GM12878 (cell line): Measurements from ENCODE around the gene TNFSF11. TPM values are rescaled to one million over a fixed set of nuclear protein-coding genes. Genes with fewer than 3 reads are reported as not detected.
A peak's percentile ranks its signal among the peaks of the same experiment; 100 is the strongest.

ENCODE experiments used
- ATAC-seq: fragments of 200-7000 bp; cut with Tn5 transposase; 3 replicates; pipeline ENCODE4 v1.9.1; 2020; ENCODE audit warnings: mild to moderate bottlenecking, moderate library complexity
- BruUV-seq: library from RNA; stranded (reverse); fragments of 400-500 nt; replicated peaks from 2 replicates; lab custom pipeline; 2021; lab: Mats Ljungman, UMichigan
- CTCF ChIA-PET: fragments of 300-600 bp; sonication (Branson Sonifier 250); formaldehyde crosslinking; extraction: SDS; loops from one replicate; lab custom pipeline; 2021; ENCODE audit warnings: inconsistent platforms; lab: Yijun Ruan, JAX
- POLR2A ChIA-PET: fragments of 350-600 bp; formaldehyde crosslinking; extraction: SDS; loops from one replicate; lab custom pipeline; 2021; ENCODE audit warnings: inconsistent platforms; lab: Charles Lee
- RAD21 ChIA-PET: fragments of 300-600 bp; sonication (Branson Sonifier 250); formaldehyde crosslinking; loops from one replicate; lab custom pipeline; 2023; ENCODE audit warnings: antibody characterized with exemption; ENCODE audit not compliant: unreplicated experiment; lab: Charles Lee
- SMC1A ChIA-PET: fragments of 300-600 bp; sonication (Branson Sonifier 250); formaldehyde crosslinking; loops from one replicate; lab custom pipeline; 2023; ENCODE audit not compliant: unreplicated experiment, uncharacterized antibody; lab: Charles Lee
- DNase-seq: peaks from one replicate; pipeline ENCODE4 v3.0.0-alpha.2; 2011; ENCODE audit warnings: low read depth, low spot score
- FAIRE-seq: peaks from 3 replicates; lab custom pipeline; 2011; peaks lifted over from hg19 to GRCh38; lab: Jason Lieb, UNC
- H2AFZ ChIP-seq: 2 replicates; pipeline ENCODE4 v1.6.0; 2011; ENCODE audit warnings: low read depth, low read length, control low read depth; ENCODE audit not compliant: control insufficient read depth
- H3K27ac ChIP-seq: 2 replicates; pipeline ENCODE4 v1.5.1; 2011; ENCODE audit warnings: control low read depth; ENCODE audit not compliant: control insufficient read depth, insufficient read depth
- H3K27me3 ChIP-seq, 2 experiments: replicated peaks in 1 of 2; 2 replicates each; pipeline versions ENCODE4 v1.6.0 to v1.6.1; 2011; ENCODE audit warnings: low read length in 1 of 2; ENCODE audit not compliant: control insufficient read depth in 2 of 2, insufficient read depth in 2 of 2
- H3K36me3 ChIP-seq, 2 experiments: 2 replicates each; pipeline ENCODE4 v1.5.1; 2011; ENCODE audit warnings: low read length in 1 of 2; ENCODE audit not compliant: control insufficient read depth in 2 of 2, insufficient read depth in 2 of 2
- H3K4me1 ChIP-seq: 2 replicates; pipeline ENCODE4 v1.6.1; 2011; ENCODE audit warnings: mild to moderate bottlenecking, low read length, moderate library complexity, mixed read lengths; ENCODE audit not compliant: control insufficient read depth, insufficient read depth
- H3K4me2 ChIP-seq: 2 replicates; pipeline ENCODE4 v1.6.0; 2011; ENCODE audit warnings: control low read depth; ENCODE audit not compliant: control insufficient read depth, insufficient read depth
- H3K4me3 ChIP-seq: fragments of 200-600 bp; sonication (generic); 2 replicates; pipeline ENCODE4 v1.5.1; 2016
- H3K79me2 ChIP-seq: 2 replicates; pipeline ENCODE4 v1.6.0; 2011; ENCODE audit warnings: low read length; ENCODE audit not compliant: control insufficient read depth, insufficient read depth
- H3K9ac ChIP-seq: 2 replicates; pipeline ENCODE4 v1.8.0; 2011; ENCODE audit warnings: low read length, control low read depth, mixed read lengths; ENCODE audit not compliant: control insufficient read depth, insufficient read depth
- H3K9me3 ChIP-seq: replicated peaks from 3 replicates; pipeline ENCODE4 v1.5.1; 2011; ENCODE audit warnings: mild to moderate bottlenecking, low read length; ENCODE audit not compliant: control insufficient read depth, insufficient read depth
- H4K20me1 ChIP-seq: 2 replicates; pipeline ENCODE4 v1.6.0; 2011; ENCODE audit not compliant: control insufficient read depth, insufficient read depth
- BACH1 ChIP-seq: fragments of 450-650 bp; IDR thresholded peaks from 2 replicates; pipeline ENCODE4 v1.6.1; 2017; ENCODE audit warnings: mild to moderate bottlenecking, borderline replicate concordance
- BCL3 ChIP-seq: IDR thresholded peaks from 2 replicates; pipeline ENCODE4 v1.6.1; 2011; ENCODE audit warnings: borderline replicate concordance, low read depth, mild to moderate bottlenecking, moderate library complexity, low read length; ENCODE audit not compliant: insufficient read depth, poor library complexity, severe bottlenecking
- BHLHE40 ChIP-seq, 2 experiments: fragments of 450-650 bp in 1 of 2; IDR thresholded peaks; 2 replicates each; pipeline ENCODE4 v1.6.1; 2011 to 2017; ENCODE audit warnings: low read depth in 2 of 2, borderline replicate concordance in 1 of 2, improper control_type of control experiment in 1 of 2, low read length in 1 of 2, mild to moderate bottlenecking in 1 of 2
- CBX5 ChIP-seq: sonication (generic); IDR thresholded peaks from 2 replicates; pipeline ENCODE4 v1.6.1; 2016; ENCODE audit warnings: low read depth, moderate library complexity, mild to moderate bottlenecking, inconsistent platforms
- EP300 ChIP-seq, 2 experiments: fragments of 150-350 bp in 1 of 2; IDR thresholded peaks; 2 replicates each; pipeline ENCODE4 v1.6.1; 2011 to 2012; ENCODE audit warnings: low read depth in 2 of 2, low read length in 2 of 2, borderline replicate concordance in 1 of 2, improper control_type of control experiment in 1 of 2, inconsistent platforms in 1 of 2; ENCODE audit not compliant: control insufficient read depth in 1 of 2
- ESRRA ChIP-seq: IDR thresholded peaks from 2 replicates; pipeline ENCODE4 v1.6.1; 2012; ENCODE audit warnings: mild to moderate bottlenecking, low read length, improper control_type of control experiment
- GABPA ChIP-seq: IDR thresholded peaks from 2 replicates; pipeline ENCODE4 v1.6.1; 2014; ENCODE audit warnings: antibody characterized with exemption, low read depth, mild to moderate bottlenecking, inconsistent platforms
- KAT2A ChIP-seq: conservative IDR thresholded peaks from 2 replicates; pipeline ENCODE4 v1.6.1; 2011; ENCODE audit warnings: low read depth, low read length; ENCODE audit not compliant: control insufficient read depth
- NR2C2 ChIP-seq: IDR thresholded peaks from 2 replicates; pipeline ENCODE4 v1.6.1; 2011; ENCODE audit warnings: borderline replicate concordance, low read depth; ENCODE audit not compliant: control insufficient read depth, insufficient read length
- PAX8 ChIP-seq: fragments of 450-650 bp; IDR thresholded peaks from 2 replicates; pipeline ENCODE4 v1.6.1; 2017; ENCODE audit warnings: mild to moderate bottlenecking, moderate library complexity
- POLR2A ChIP-seq: IDR thresholded peaks from 2 replicates; pipeline ENCODE4 v1.6.1; 2011; ENCODE audit warnings: low read depth, mild to moderate bottlenecking, low read length
- POU2F2 ChIP-seq: IDR thresholded peaks from 3 replicates; pipeline ENCODE4 v1.6.1; 2011; ENCODE audit warnings: low read depth, mild to moderate bottlenecking, low read length, borderline replicate concordance
- SMAD1 ChIP-seq: fragments of 450-650 bp; IDR thresholded peaks from 2 replicates; pipeline ENCODE4 v1.6.1; 2018; ENCODE audit warnings: mild to moderate bottlenecking, low read depth; ENCODE audit not compliant: partially characterized antibody
- STAT1 ChIP-seq: fragments of 450-650 bp; conservative IDR thresholded peaks from 2 replicates; pipeline ENCODE4 v1.6.1; 2014; ENCODE audit warnings: antibody characterized with exemption, mild to moderate bottlenecking
- TARDBP ChIP-seq: IDR thresholded peaks from 2 replicates; pipeline ENCODE4 v1.6.1; 2016; ENCODE audit warnings: borderline replicate concordance
- ZNF622 ChIP-seq: fragments of 450-650 bp; IDR thresholded peaks from 2 replicates; pipeline ENCODE4 v1.6.1; 2017; ENCODE audit warnings: mild to moderate bottlenecking, inconsistent platforms
- whole genome bisulfite sequencing: methylation state at CpG from one replicate; pipeline ENCODE4 v1.1.6; 2016; ENCODE audit warnings: low lambda C conversion rate; ENCODE audit not compliant: insufficient replicate concordance, insufficient coverage; ENCODE audit errors: missing lambda C conversion rate; 5-methylcytosine and 5-hydroxymethylcytosine counted together
- in situ Hi-C: fragments of 300-500 bp; cut with MboI; formaldehyde crosslinking; loops from 9 replicates; pipeline ENCODE4 v1.14.3; 2018; ENCODE audit warnings: mixed read lengths
- intact Hi-C: fragments of 100-400 bp; cut with micrococcal nuclease; formaldehyde crosslinking; loops from one replicate; pipeline ENCODE4 v1.14.2; 2022; ENCODE audit not compliant: unreplicated experiment
- polyA plus RNA-seq, 11 experiments: library from polyadenylated mRNA; depleted of rRNA in 4 of 11; unstranded in 6 of 11; stranded (reverse) in 5 of 11; fragments of >200 nt; fragmentation: Nextera tagmentation in 4 of 11; fragmentation: Illumina TruSeq in 1 of 11; extraction: Ambion mirVana in 4 of 11; extraction: Trizol in 1 of 11; gene quantifications; 1 replicate in 1 of 11; 2 replicates in 10 of 11; pipeline versions ENCODE4 v1.2.1 to v1.2.3, GENCODE V29; 2011 to 2016; ENCODE audit warnings: inconsistent platforms in 2 of 11, missing spikeins in 2 of 11, low read depth in 1 of 11
- total RNA-seq, 4 experiments: library from RNA; depleted of rRNA in 3 of 4; stranded (reverse); fragments of >200 nt in 3 of 4; fragmentation: Illumina TruSeq in 1 of 4; extraction: Trizol in 1 of 4; gene quantifications; 2 replicates each; pipeline versions ENCODE4 v1.2.1 to v1.2.3, GENCODE V29; 2013 to 2021

Gene TNFSF11
- total and polyA plus RNA-seq, 10 of the 15 experiments (the other 5 are each of a cell fraction or from before 2014, with no cell fraction given) = 0.86 to 14.8 (median 10.0) TPM

GRCh38 chr13:42597505-42597904, 23.6 kb downstream of the TNFSF11 start:
- no peak overlapping the region for H3K4me2 ChIP-seq
- ChIA-PET RAD21 (interaction anchor here (0.9 to 1.2 kb wide), 3 partner anchors 10 to 359 kb away, joined by 3 to 5 read pairs (median 3); no protein-coding TSS in a partner anchor), POLR2A (no interaction called here), CTCF (interaction anchor here (0.6 to 3.0 kb wide), 9 partner anchors 14 to 1207 kb away, joined by 3 to 10 read pairs (median 3); no protein-coding TSS in a partner anchor), SMC1A (interaction anchor here (0.7 to 1.5 kb wide), 6 partner anchors 9 to 535 kb away, joined by 3 to 5 read pairs (median 4); no protein-coding TSS in a partner anchor)
- no peaks in the 10 kb centered on the region for H4K20me1 ChIP-seq
- TF ChIP-seq GABPA = no peak
- TF ChIP-seq ESRRA = no peak
- TF ChIP-seq CBX5 = no peak
- TF ChIP-seq EP300 (IDR thresholded peaks at IDR 0.05; ENCODE audit: borderline replicate concordance in 1 of 2, control insufficient read depth in 1 of 2, low read depth in 2 of 2, low read length in 2 of 2) = no peak
- TF ChIP-seq POU2F2 = no peak
- H3K9ac ChIP-seq = no peak overlapping the region
- no peaks in the 10 kb centered on the region for H3K9me3 ChIP-seq
- BruUV-seq = no TSS peak
- intact Hi-C loops (loop anchor here (5.0 to 10.0 kb wide), 3 partner anchors 280 to 1205 kb away; no protein-coding TSS in a partner anchor), in situ Hi-C loops (loop anchor here (10.0 kb wide), 1 partner anchor 1197 kb away; no protein-coding TSS in a partner anchor)
- WGBS = 61% methylated on average over 4 of the region's 4 CpGs
- H3K4me1 ChIP-seq = peaks cover 3% of the 10 kb centered on the region
- no peak overlapping the region for H3K4me3 ChIP-seq
- H3K27me3 ChIP-seq = no peaks in the 10 kb centered on the region
- peak; percentile 52 for ATAC-seq
- no peak for DNase-seq
- H3K79me2 ChIP-seq = no peaks in the 10 kb centered on the region; the same call in 1 of the 2 replicates
- no peak for FAIRE-seq
- H3K27ac ChIP-seq = no peak overlapping the region
- no peak overlapping the region for H2AFZ ChIP-seq
- 0 out of 4 replicates have a peak, but pooled peaks cover 0 to 5% of the 10 kb centered on the region in 2 experiments for H3K36me3 ChIP-seq

GRCh38 chr13:42600943-42601342, 27.0 kb downstream of the TNFSF11 start:
- no peak overlapping the region for H3K27ac ChIP-seq
- BruUV-seq = no TSS peak
- H2AFZ ChIP-seq = no peak overlapping the region
- no peaks in the 10 kb centered on the region for H3K79me2 ChIP-seq
- intact Hi-C loops = no loop called here
- H3K4me2 ChIP-seq = no peak overlapping the region
- 0 out of 4 replicates have a peak, but pooled peaks cover 0 to 5% of the 10 kb centered on the region in 2 experiments for H3K36me3 ChIP-seq
- in situ Hi-C loops = no loop called here
- FAIRE-seq (no peak), ATAC-seq (no peak), DNase-seq (no peak)
- no peaks in the 10 kb centered on the region for H3K27me3 ChIP-seq
- WGBS = 59% methylated on average over 1 of the region's 1 CpG
- no peaks in the 10 kb centered on the region for H3K9me3 ChIP-seq
- peaks cover 15% of the 10 kb centered on the region for H3K4me1 ChIP-seq
- no peaks in the 10 kb centered on the region for H4K20me1 ChIP-seq
- ChIA-PET POLR2A (no interaction called here), SMC1A (interaction anchor here (0.9 to 1.1 kb wide), 3 partner anchors 10 to 269 kb away, joined by 3 read pairs; no protein-coding TSS in a partner anchor), CTCF (interaction anchor here (0.9 kb wide), 1 partner anchor 13 kb away, joined by 3 read pairs; no protein-coding TSS in a partner anchor), RAD21 (interaction anchor here (0.6 kb wide), 1 partner anchor 38 kb away, joined by 3 read pairs; no protein-coding TSS in a partner anchor)
- H3K4me3 ChIP-seq = no peak overlapping the region
- H3K9ac ChIP-seq = no peak overlapping the region
- TF ChIP-seq POLR2A (no peak), NR2C2 (no peak), BHLHE40 (IDR thresholded peaks at IDR 0.05; ENCODE audit: borderline replicate concordance in 1 of 2, low read depth in 2 of 2, low read length in 1 of 2) (no peak), SMAD1 (no peak), STAT1 (no peak), KAT2A (no peak), BACH1 (no peak), ZNF622 (no peak), PAX8 (no peak), BCL3 (no peak), TARDBP (no peak)
